WERI-Rb-1 (cell line): ENCODE measurements around the gene AFF3.

Experiments used
- DNase-seq: peaks from one replicate; pipeline ENCODE4 v3.0.0-alpha.2; 2020
- H3K27ac ChIP-seq: fragments of 250-450 bp; sonication (Bioruptor Pico); 2 replicates; pipeline ENCODE4 v1.5.1; 2020; ENCODE audit warnings: mild to moderate bottlenecking, moderate library complexity
- H3K27me3 ChIP-seq: fragments of 250-450 bp; sonication (Bioruptor Pico); 2 replicates; pipeline ENCODE4 v1.5.1; 2021; ENCODE audit warnings: mild to moderate bottlenecking, low read depth, moderate library complexity; ENCODE audit not compliant: insufficient read depth, severe bottlenecking
- H3K36me3 ChIP-seq: fragments of 250-450 bp; sonication (Bioruptor Pico); 2 replicates; pipeline ENCODE4 v1.5.1; 2020; ENCODE audit warnings: mild to moderate bottlenecking, moderate library complexity
- H3K4me3 ChIP-seq: 2 replicates; pipeline ENCODE4 v1.5.1; 2011; ENCODE audit warnings: low read depth, mild to moderate bottlenecking, control low read depth, low read length
- H3K9me3 ChIP-seq: fragments of 250-450 bp; sonication (Bioruptor Pico); 2 replicates; pipeline ENCODE4 v1.5.1; 2021; ENCODE audit warnings: mild to moderate bottlenecking, moderate library complexity; ENCODE audit not compliant: severe bottlenecking
- TF ChIP-seq, protein P1 (sequence below): IDR thresholded peaks from 2 replicates; pipeline ENCODE4 v1.5.1; 2011; ENCODE audit warnings: low read depth, mild to moderate bottlenecking, control low read depth, inconsistent platforms, low read length

AFF3 gene

DNA sequence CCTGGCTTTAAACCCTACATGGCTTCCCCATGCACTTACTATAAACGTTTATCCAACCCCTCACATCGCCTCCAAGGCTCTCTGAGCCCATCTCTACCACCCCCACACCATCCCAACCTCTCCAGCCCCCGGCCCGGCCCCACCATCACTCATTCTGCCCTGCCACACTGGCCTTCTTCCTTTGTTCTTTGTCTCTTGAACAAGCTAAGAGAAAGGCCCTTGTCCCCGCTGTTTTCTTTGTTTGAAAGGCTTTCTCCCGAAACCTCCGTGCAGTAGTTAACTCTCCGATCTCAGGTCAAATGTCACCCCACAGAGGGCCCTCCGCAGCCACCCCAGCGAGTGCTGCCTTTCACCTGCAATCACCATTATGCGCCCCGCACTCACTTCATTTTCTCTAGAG lies 100.4 kb downstream of the AFF3 start:
- DNase-seq = no peak
- Histone ChIP-seq H3K36me3 (no peaks in the 10 kb centered on the region), H3K4me3 (no peak overlapping the region), H3K27ac (no peak overlapping the region), H3K9me3 (no peaks in the 10 kb centered on the region), H3K27me3 (no peaks in the 10 kb centered on the region)
- TF ChIP-seq, protein P1, sequence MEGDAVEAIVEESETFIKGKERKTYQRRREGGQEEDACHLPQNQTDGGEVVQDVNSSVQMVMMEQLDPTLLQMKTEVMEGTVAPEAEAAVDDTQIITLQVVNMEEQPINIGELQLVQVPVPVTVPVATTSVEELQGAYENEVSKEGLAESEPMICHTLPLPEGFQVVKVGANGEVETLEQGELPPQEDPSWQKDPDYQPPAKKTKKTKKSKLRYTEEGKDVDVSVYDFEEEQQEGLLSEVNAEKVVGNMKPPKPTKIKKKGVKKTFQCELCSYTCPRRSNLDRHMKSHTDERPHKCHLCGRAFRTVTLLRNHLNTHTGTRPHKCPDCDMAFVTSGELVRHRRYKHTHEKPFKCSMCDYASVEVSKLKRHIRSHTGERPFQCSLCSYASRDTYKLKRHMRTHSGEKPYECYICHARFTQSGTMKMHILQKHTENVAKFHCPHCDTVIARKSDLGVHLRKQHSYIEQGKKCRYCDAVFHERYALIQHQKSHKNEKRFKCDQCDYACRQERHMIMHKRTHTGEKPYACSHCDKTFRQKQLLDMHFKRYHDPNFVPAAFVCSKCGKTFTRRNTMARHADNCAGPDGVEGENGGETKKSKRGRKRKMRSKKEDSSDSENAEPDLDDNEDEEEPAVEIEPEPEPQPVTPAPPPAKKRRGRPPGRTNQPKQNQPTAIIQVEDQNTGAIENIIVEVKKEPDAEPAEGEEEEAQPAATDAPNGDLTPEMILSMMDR = no peak

- Histone ChIP-seq H3K27me3 (no peaks in the 10 kb centered on the region), H3K9me3 (no peaks in the 10 kb centered on the region), H3K36me3 (no peaks in the 10 kb centered on the region), H3K4me3 (no peak overlapping the region), H3K27ac (no peak overlapping the region)
- TF ChIP-seq, protein P1 = no peak
- no peak for DNase-seq
Observed at GRCh38 chr2:100041385-100041784, 101.0 kb downstream of the AFF3 start.

- H3K36me3 ChIP-seq = no peaks in the 10 kb centered on the region
- H3K27ac ChIP-seq = no peak overlapping the region
- TF ChIP-seq, protein P1 = no peak
- DNase-seq = no peak
- H3K27me3 ChIP-seq = no peaks in the 10 kb centered on the region
- H3K9me3 ChIP-seq = no peaks in the 10 kb centered on the region
- H3K4me3 ChIP-seq = no peak overlapping the region
Observed at GRCh38 chr2:100040906-100041305, 101.5 kb downstream of the AFF3 start.

GRCh38 chr2:100039291-100039980 lies 103.0 kb downstream of the AFF3 start:
- no peak for DNase-seq

GRCh38 chr2:100038011-100038410 lies 104.4 kb downstream of the AFF3 start:
- DNase-seq = peak; percentile 35
- no peaks in the 10 kb centered on the region for H3K36me3 ChIP-seq
- H3K9me3 ChIP-seq = no peaks in the 10 kb centered on the region
- H3K4me3 ChIP-seq = no peak overlapping the region
- no peak overlapping the region for H3K27ac ChIP-seq
- H3K27me3 ChIP-seq = no peaks in the 10 kb centered on the region
- TF ChIP-seq, protein P1 = no peak

More at GRCh38 chr2:100039291-100039980, 103.0 kb downstream of the AFF3 start:
- H3K9me3 ChIP-seq = no peaks in the 10 kb centered on the region
- TF ChIP-seq, protein P1 = no peak
- no peak overlapping the region for H3K27ac ChIP-seq
- H3K4me3 ChIP-seq = no peak overlapping the region
- H3K36me3 ChIP-seq = no peaks in the 10 kb centered on the region
- H3K27me3 ChIP-seq = no peaks in the 10 kb centered on the region

- Histone ChIP-seq H3K4me3 (no peak overlapping the region), H3K27ac (no peak overlapping the region), H3K9me3 (no peaks in the 10 kb centered on the region), H3K27me3 (no peaks in the 10 kb centered on the region), H3K36me3 (no peaks in the 10 kb centered on the region)
- DNase-seq = no peak
- TF ChIP-seq, protein P1 = no peak
Observed at GRCh38 chr2:100036793-100037192, 105.6 kb downstream of the AFF3 start.
